Right lobe of liver (tissue), 6 donors: ENCODE results near the gene CCDC112. TPM values are rescaled to one million over a fixed set of nuclear protein-coding genes. Genes with fewer than 3 reads are reported as not detected.
"Not testable (repeated sequence)": the region's sequence is repeated elsewhere in the genome, so short reads cannot be mapped to it uniquely, and the experiment has no call there.

Experiments used
- ATAC-seq, 4 donors: fragments of 200-7000 bp; cut with Tn5 transposase; one replicate each; pipeline ENCODE4 v1.9.1; 2020; ENCODE audit warnings: mild to moderate bottlenecking in 4 of 4, moderate library complexity in 4 of 4
- DNase-seq, 3 donors: peaks; one replicate each; pipeline ENCODE4 v3.0.0-alpha.2; 2020
- H3K27ac ChIP-seq, 3 donors: fragments of 200-600 bp; one replicate each; pipeline ENCODE4 v1.8.0; 2022
- H3K27me3 ChIP-seq, 2 donors: fragments of 200-600 bp; one replicate each; pipeline ENCODE4 v1.8.0; 2022
- H3K36me3 ChIP-seq, 4 donors: fragments of 200-600 bp; sonication (generic) in 1 of 4; one replicate each; pipeline versions ENCODE4 v1.5.1 to v1.8.0; 2017 to 2022; ENCODE audit warnings: control low read depth in 1 of 4
- H3K4me1 ChIP-seq, 4 donors: fragments of 200-600 bp; sonication (generic) in 1 of 4; one replicate each; pipeline versions ENCODE4 v1.5.1 to v1.8.0; 2017 to 2022; ENCODE audit warnings: control low read depth in 1 of 4
- H3K4me3 ChIP-seq, 3 donors: fragments of 200-600 bp; one replicate each; pipeline ENCODE4 v1.8.0; 2022
- H3K9me3 ChIP-seq, 4 donors: fragments of 200-600 bp; sonication (generic) in 1 of 4; one replicate each; pipeline versions ENCODE4 v1.5.1 to v1.8.0; 2017 to 2022; ENCODE audit warnings: control low read depth in 1 of 4
- CTCF ChIP-seq, 4 donors: fragments of 200-600 bp in 3 of 4; fragments of 450-650 bp in 1 of 4; IDR thresholded peaks; one replicate each; pipeline versions ENCODE4 v1.5.1 to v1.8.0; 2016 to 2022; ENCODE audit warnings: antibody characterized with exemption in 4 of 4, mild to moderate bottlenecking in 2 of 4
- POLR2A ChIP-seq: fragments of 450-650 bp; IDR thresholded peaks from one replicate; pipeline ENCODE4 v1.6.1; 2017; ENCODE audit warnings: antibody characterized with exemption, mild to moderate bottlenecking
- WGBS: methylation state at CpG from one replicate; pipeline ENCODE4 v1.1.6; 2018; ENCODE audit warnings: low coverage, low lambda C conversion rate; ENCODE audit not compliant: insufficient coverage; ENCODE audit errors: missing lambda C conversion rate; 5-methylcytosine and 5-hydroxymethylcytosine counted together
- intact Hi-C, 2 donors: fragments of 100-400 bp; cut with DNase I; formaldehyde crosslinking; loops; one replicate each; pipeline versions ENCODE4 v1.11.2 to v1.14.1; 2022
- total RNA-seq, 6 experiments: library from RNA; depleted of rRNA in 2 of 6; stranded (reverse); fragments of >200 nt in 2 of 6; fragmentation: NEBNext Ultra II Directional in 3 of 6; extraction: Animal tissue kit (Norgen Biotek cat#: 25700) in 3 of 6; gene quantifications; one replicate each; pipeline versions ENCODE4 v1.1.0 to v1.2.4, GENCODE V29; 2016 to 2023
- donor health status: DM: no; HTN: yes; CAD: no.
- donor health status: DM: no; HTN: no; CAD: no.
- donor health status: DM: no; HTN: no; CAD: no.
- donor health status: DM: no; HTN: yes; CAD: no.
- donor health status: DM: no; HTN: yes; CAD: no.

Gene CCDC112
- total RNA-seq, 6 experiments from 2014 or later, result 0.49 to 1.8 (median 0.93) TPM

- no peak for TF ChIP-seq POLR2A
- no peak for TF ChIP-seq CTCF (IDR thresholded peaks at IDR 0.05)
- WGBS, result 78% methylated on average over 7 of the region's 8 CpGs
- Histone ChIP-seq H3K9me3 (no peaks in the 10 kb centered on the region), H3K4me3 (no peak overlapping the region), H3K36me3 (no peaks in the 10 kb centered on the region), H3K27me3 (no peaks in the 10 kb centered on the region), H3K27ac (no peak overlapping the region), H3K4me1 (no peaks in the 10 kb centered on the region)
- ATAC-seq, result no peak
- DNase-seq, result no peak
- intact Hi-C loops, result no loop called here
Observed at GRCh38 chr5:115329475-115329874, 33.0 kb upstream of the CCDC112 start.

GRCh38 chr5:115328617-115329274, 32.3 kb upstream of the CCDC112 start:
- H3K9me3 ChIP-seq, H3K36me3 ChIP-seq, DNase-seq, ATAC-seq, H3K27me3 ChIP-seq, H3K27ac ChIP-seq, H3K4me1 ChIP-seq, intact Hi-C loops, H3K4me3 ChIP-seq: not testable (repeated sequence)
- 46% methylated on average over 5 of the region's 6 CpGs for WGBS

- TF ChIP-seq CTCF (IDR thresholded peaks at IDR 0.05) (no peak), POLR2A (no peak)
- H3K27ac ChIP-seq, result no peak overlapping the region
- peak; percentile 22 to 88 (median 48) for ATAC-seq
- H3K4me3 ChIP-seq, result no peak overlapping the region
- no peak for DNase-seq
- no peaks in the 10 kb centered on the region for H3K9me3 ChIP-seq
- 49% methylated on average over 3 of the region's 3 CpGs for WGBS
- no peaks in the 10 kb centered on the region for H3K36me3 ChIP-seq
- no peaks in the 10 kb centered on the region for H3K27me3 ChIP-seq
- intact Hi-C loops, result no loop called here
- peaks cover 0 to 7% (median 0%) of the 10 kb centered on the region in 4 donors for H3K4me1 ChIP-seq
Observed at GRCh38 chr5:115325296-115325959, 29.0 kb upstream of the CCDC112 start.

GRCh38 chr5:115324021-115324420, 27.6 kb upstream of the CCDC112 start:
- no peaks in the 10 kb centered on the region for H3K36me3 ChIP-seq
- H3K27ac ChIP-seq, result no peak overlapping the region
- no peak overlapping the region for H3K4me3 ChIP-seq
- peak in 1 of 4 donors; percentile 40 for ATAC-seq
- 75% methylated on average over 2 of the region's 2 CpGs for WGBS
- TF ChIP-seq CTCF (IDR thresholded peaks at IDR 0.05) (no peak), POLR2A (no peak)
- H3K27me3 ChIP-seq, result no peaks in the 10 kb centered on the region
- peaks cover 0 to 10% (median 0%) of the 10 kb centered on the region in 4 donors for H3K4me1 ChIP-seq
- DNase-seq, result no peak
- no peaks in the 10 kb centered on the region for H3K9me3 ChIP-seq
- intact Hi-C loops, result no loop called here

GRCh38 chr5:115322729-115323128, 26.3 kb upstream of the CCDC112 start:
- ATAC-seq, result no peak
- DNase-seq, result no peak
- H3K27ac ChIP-seq, result no peak overlapping the region
- H3K9me3 ChIP-seq, result no peaks in the 10 kb centered on the region
- TF ChIP-seq CTCF (IDR thresholded peaks at IDR 0.05) (no peak), POLR2A (no peak)
- H3K4me1 ChIP-seq, result peaks cover 0 to 10% (median 0%) of the 10 kb centered on the region in 4 donors
- intact Hi-C loops, result no loop called here
- H3K4me3 ChIP-seq, result no peak overlapping the region
- no peaks in the 10 kb centered on the region for H3K27me3 ChIP-seq
- no peaks in the 10 kb centered on the region for H3K36me3 ChIP-seq
- 46% methylated on average over 2 of the region's 2 CpGs for WGBS
